GM18951 (cell line): ENCODE data around the gene ACER3.

Experiments used
- POLR2A ChIP-seq: IDR thresholded peaks from 4 replicates; pipeline ENCODE4 v1.6.1; 2011; ENCODE audit warnings: mild to moderate bottlenecking; ENCODE audit not compliant: insufficient read length, insufficient read depth; ENCODE audit errors: extremely low read depth
- in situ Hi-C: fragments of 300-500 bp; cut with MboI; formaldehyde crosslinking; loops from one replicate; pipeline ENCODE4 v1.12.0; 2022; ENCODE audit warnings: low sequenced_read_pairs, mixed read lengths, inconsistent platforms; ENCODE audit not compliant: unreplicated experiment

ACER3 gene

DNA sequence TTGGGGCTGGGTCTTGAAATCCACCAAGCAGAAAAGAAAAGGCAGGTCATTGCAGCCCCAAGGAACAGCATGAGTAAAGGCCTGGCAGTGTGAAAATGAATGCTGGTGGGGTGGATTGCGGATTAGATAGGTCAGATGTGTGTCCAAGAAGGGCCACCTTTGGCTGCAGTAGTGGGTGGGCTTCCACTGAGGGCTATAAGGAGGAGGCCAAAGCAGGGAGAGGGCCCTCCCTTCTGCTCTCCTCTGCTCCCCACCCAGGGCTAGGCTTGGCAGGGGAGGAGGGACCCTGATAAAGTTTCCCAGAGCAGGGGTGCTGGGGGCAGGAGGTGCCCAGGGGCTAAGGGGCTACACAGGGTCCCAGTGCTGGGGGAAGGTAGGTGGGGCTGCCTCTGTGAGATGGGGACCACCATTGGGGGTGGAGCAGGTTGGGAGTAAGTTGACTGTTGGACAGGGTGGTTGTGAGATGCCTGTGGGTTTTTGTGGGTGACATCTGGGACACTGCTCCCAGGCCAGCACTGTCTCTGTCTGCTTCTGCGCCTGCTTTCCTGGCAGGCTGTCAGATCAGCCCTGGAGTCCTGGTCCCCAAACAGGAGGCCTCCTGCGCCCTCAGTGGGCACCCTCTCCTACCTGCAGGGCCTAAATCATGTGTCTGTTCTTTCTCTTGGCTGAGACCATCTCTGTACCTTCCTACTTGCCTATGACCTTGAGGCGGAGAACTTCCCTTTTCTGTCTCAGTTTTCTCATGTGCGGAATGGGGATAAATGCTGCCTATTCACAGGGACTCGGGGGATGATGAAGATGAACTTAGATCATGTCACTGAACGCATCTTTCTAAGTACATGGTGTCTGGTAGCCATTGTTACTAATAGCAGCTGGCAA lies 208.0 kb downstream of the ACER3 start:
- in situ Hi-C loops: no loop called here
- TF ChIP-seq POLR2A: no peak

DNA sequence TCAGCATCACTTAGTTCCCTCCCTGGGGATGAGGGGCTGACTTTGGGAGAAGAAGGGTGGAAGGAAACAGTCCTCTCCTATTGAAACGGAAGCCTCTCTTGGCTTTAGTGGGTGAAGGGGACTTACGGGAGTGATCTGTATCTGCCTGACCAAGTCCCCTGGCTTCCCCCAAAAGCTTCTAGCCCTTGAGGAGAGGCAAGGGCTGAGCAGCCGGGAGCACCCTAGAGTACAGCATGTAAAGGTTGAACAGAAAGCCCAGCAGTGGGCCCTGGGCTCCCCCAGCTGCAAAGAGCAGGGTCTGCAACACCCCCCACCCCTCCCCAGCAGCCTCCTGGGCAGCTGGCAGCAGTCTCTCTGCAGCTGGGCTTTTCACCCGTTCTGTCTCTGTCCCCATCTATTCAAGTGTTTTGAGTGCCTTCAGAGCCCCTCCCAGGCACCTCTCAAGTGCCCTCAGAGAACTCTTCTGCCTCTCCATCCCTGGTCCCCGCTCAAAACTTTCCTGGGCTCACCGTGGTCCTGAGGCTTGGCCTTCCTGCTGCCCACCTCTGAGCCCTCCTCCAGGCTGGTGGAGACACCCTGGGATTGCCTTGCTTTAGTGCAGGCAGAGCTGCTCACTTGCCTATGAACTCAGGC lies 208.7 kb downstream of the ACER3 start:
- in situ Hi-C loops: no loop called here
- TF ChIP-seq POLR2A: no peak

DNA sequence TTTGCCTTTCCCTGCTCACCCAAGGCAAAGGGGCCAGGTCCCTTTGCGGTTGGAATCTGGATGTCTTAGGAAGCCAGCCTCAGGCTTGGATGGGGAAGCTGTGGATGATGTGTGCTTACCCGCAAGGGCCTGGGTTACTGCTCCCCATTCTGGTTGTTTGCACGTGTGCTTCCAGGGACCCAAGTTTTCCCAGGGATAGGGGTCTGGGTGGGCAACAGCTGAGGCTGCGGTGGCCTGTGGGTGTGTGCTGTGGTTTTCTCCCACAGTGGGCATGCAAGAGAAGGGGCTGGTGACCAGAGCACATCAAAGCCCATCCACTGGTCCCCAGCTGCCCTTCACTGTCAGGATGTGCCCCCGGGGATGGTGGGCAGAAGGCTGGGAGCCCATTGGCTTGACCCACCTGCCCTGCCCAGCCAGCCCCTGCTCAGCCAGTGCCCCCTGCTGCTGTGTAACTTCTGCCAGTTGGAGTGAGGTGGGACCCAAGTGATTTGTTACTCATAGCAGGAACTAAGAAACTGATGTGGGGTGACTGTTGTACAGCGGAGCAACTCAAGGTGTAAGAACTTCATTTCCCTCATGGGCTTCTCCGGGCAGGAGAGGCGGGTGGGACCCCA lies 209.4 kb downstream of the ACER3 start:
- in situ Hi-C loops: no loop called here
- no peak for TF ChIP-seq POLR2A

DNA sequence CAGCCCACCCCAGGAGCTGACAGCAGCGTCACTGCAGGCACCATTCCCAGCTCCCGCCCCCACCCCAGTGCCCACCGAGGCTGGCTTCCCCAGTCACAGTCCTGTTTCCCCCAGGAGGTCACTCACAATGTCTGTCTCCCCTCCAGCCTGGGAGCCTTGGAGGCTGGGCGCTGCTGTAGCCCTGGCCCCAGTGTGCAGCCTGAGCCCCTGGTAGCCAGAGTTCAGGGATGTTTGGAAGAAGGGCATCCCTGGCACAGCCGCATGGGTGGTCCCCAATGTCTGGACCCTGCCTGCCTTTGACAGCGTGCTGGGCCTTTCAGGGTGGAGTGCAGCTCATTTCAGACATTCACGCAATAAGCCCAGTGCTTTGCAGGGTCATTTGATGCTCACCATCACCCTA lies 210.4 kb downstream of the ACER3 start:
- in situ Hi-C loops: no loop called here
- no peak for TF ChIP-seq POLR2A

DNA sequence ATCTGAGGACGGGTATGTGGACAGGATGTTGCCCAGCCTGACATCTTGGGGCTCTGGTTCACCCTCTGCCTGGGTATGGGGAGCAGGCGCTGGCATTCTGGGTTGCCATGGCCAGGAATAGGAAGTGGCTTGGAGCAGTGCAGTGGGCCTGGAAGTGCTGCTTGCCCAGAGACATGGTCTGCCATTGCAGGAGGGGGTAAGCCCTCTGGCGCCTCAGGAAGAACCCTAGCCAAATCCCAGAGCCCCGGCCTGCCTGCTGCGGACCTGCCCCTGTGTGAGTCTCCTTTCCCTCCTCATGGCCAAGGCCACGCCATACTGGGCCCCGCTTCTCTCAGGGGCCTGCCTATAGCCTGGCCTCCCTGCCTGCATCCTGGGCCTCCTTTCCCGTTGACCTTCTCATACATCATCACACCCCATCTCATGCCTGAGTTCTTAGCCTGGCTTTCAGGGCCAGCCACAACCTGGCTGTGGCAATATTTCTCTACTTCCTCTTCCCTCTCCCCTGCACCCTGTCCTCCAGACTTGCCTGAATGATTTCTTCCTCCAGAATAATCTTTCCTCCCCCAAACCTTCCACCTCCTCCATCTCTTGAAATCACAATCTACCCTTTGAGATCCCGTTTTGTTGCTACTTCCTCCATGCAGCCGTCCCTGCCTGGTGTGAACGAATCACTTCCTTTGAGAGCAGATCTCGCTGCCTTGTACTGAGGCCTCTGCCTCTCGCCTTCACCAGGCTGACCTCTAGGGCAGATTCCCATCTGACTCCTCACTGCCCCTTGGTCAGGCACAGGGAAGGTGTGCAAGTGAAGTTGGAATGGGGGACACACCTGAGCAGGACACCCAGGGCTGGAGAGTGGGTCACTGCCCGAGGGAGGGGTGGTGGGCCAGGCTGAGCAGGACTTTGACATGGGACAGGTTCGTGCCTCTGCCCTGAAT lies 211.2 kb downstream of the ACER3 start:
- in situ Hi-C loops: no loop called here
- TF ChIP-seq POLR2A: no peak

DNA sequence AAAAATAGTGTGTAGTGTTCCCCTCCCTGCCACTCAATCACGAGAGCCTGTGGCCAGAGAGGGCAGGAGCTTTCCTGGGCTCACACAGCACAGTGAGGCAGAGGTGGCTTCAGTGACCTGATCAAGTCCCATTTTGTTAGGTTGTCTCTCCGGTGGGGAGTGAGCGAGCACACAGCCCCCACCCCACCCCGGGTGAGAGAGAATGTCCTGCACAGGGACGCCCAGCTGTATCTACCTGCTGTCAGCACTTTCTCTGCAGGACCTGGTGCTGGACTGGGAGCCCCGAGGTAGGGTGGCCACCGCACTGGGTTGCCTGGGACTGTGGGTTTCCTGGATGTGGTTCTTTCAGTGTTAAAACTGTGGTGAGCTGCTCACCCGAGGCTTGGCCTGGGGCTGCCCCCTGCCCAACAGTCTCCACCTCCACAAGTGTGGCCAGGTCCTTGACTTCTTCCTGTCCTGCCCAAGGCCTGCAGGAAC lies 212.2 kb downstream of the ACER3 start:
- in situ Hi-C loops: no loop called here
- TF ChIP-seq POLR2A: no peak

DNA sequence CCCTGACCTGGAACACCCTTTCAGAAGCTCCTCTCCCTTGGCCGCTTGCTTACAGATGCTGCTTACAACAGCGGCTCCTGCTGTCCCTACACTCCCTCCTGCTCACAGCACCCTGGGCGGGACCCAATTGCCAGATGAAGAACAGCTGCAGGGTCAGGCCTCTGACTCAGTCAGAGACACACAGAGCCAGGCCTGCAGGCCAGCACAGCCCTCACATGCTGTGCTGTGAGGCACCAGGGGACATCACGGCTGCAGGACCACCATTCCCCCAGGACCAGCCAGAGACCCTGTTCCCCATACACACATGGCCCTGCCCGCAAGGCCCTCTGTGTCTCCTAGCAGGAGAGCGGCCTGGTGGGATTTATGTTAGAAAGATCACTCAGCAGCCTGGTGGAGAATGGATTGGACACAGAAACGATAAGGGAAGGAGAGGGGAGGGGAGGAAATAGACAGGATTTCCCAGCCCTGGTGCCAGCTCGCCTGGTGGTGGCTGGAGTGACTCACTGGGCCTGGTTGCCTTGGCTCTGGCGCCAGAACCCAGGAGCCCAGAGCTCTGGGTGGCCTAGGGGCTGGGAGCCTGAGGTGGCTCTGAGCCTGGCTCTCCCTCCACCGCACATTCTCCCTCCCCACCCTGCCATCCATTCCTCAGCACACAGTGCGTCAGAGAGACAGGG lies 212.7 kb downstream of the ACER3 start:
- no peak for TF ChIP-seq POLR2A
- in situ Hi-C loops: no loop called here

DNA sequence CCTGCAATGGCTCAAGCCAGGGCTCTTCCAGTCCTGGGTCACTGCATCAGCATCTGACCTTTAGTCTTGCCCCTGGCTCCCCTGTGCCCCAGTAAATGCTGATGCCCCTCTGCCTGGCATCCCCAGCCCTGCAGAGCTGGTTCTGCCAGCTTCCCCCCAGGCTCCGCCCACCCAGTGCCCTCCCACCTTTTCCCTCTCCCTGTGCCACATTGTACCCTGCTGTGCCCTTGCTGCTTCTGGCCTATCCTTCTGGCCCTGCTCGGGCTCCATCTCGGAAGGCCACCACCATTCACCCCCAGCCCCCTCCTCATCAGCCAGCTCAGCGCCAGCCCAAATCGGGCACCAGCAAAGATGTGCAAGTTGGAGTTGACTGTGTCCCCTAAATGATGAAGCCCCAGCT lies 213.5 kb downstream of the ACER3 start:
- in situ Hi-C loops: no loop called here
- no peak for TF ChIP-seq POLR2A

DNA sequence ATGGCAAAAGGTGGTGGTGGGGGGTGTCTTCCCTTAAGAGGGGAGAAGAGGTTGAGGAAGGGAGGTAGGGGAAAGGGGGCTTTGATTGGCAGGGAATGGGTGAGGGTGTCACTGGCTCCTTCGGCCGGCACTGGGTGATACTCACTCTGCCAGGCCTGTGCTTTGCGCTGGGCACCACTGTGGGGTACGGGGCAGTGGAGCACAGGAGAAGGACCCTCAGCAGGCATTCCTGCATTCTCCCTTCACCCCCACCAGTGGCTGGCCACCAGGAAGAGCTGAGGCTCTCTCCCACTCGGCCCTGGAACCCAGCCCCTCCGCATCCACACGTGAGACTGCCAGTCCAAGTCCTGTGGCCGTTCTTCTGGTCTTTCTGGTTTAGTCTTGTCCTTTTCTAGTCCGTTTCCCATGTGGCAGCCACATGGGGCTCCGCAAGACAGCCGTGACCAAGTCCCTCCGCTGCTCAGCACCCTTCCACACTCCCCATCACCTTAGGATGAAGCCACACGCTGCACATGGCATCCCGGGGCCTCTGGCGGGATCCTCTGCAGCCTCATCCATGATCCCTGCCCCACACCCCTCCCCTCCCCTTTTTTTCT lies 214.0 kb downstream of the ACER3 start:
- no peak for TF ChIP-seq POLR2A
- in situ Hi-C loops: no loop called here

DNA sequence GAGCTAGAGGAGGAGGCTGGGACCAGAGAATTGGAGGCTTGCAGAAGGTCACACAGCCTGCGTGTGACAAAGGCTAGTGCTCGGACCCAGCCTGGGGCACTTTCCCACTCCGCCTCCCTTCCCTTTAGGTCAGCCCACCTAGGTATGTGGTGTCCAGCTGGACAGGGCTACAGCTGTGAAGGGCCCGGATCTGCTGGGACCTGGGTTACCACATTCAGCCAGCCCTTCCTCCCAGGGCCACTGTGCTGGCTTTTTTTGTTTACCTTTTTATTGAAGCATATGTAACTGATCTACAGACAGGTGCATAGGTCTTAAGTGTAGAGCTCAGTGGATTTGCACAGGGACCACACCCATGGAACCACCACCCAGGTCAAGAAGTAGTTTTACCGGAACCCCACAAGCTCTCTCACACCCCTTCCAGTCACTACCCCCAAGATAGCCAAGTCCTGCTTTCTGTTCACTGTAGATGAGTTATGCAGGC lies 214.7 kb downstream of the ACER3 start:
- in situ Hi-C loops: no loop called here
- no peak for TF ChIP-seq POLR2A
